Measurements from ENCODE around the gene FAM169A.
A peak's percentile ranks its signal among the peaks of the same experiment; 100 is the strongest.
"Not testable (repeated sequence)": the region's sequence is repeated elsewhere in the genome, so short reads cannot be mapped to it uniquely, and the experiment has no call there.

Gene FAM169A

DNA sequence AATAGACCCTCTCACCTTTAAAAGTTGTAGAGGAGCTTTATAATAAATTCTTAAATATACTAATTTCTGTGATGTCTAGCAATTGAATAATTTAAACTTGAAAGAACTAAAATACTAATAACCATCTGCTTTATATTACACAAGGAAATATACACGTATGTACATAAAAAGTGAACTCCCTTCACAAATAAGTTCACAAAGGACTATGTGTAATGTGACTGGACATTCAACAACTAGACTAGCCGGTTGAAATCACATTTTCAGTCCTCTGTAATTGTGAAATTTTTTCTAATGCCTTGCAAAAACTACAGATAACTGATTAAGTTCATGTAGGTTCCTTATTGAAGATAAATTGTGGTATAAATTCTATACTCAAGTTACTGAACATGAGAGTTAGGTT, 87.6 kb downstream of the FAM169A start:
- DNase-seq (ENCODE audit: insufficient read length) (no peak), FAIRE-seq (no peak)
- TF ChIP-seq POLR2AphosphoS5 (IDR thresholded peaks at IDR 0.05; ENCODE audit: low read depth, low read length) (no peak), TAF1 (IDR thresholded peaks at IDR 0.05; ENCODE audit: borderline replicate concordance, low read depth, low read length) (no peak), POLR2A (IDR thresholded peaks at IDR 0.05; ENCODE audit: low read depth, low read length) (no peak)

DNA sequence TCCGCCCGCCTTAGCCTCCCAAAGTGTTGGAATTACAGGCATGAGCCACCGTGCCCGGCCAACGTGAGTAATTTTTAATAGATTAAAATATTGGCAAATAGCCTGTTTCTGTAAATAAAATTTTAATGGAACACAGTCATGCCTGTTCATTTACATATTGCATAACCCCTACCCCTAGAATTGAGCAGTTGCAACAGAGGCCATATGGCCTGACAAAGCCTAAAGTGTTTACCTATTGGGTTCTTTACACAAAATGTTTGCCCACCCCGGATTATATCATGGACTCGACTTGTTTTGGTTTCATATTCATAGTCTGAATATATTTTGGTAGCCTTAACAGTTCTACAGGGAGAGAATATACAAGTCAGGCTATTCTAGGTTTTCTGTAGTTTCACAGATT, 93.8 kb downstream of the FAM169A start:
- TF ChIP-seq TAF1 (IDR thresholded peaks at IDR 0.05; ENCODE audit: borderline replicate concordance, low read depth, low read length) (no peak), POLR2A (IDR thresholded peaks at IDR 0.05; ENCODE audit: low read depth, low read length) (no peak)
- FAIRE-seq (no peak), DNase-seq (ENCODE audit: insufficient read length) (no peak)

DNA sequence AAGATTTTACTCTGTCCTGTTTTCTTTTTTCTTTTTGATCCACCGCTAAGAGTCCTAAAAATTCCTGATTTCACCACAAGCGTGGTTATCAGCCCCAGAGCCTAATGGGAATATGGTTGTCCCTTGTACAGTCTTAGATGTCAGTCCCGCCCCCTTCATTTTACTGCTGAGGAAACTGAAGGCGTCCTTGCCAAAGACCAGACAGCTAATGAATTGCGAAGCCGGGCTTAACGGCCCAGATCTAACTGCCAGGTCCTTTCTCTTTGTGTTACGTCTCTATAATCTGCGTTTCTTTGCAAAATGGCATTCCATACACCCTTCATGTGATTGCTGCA, 98.6 kb downstream of the FAM169A start:
- FAIRE-seq (no peak), DNase-seq (ENCODE audit: insufficient read length) (no peak)
- TF ChIP-seq POLR2A (IDR thresholded peaks at IDR 0.05; ENCODE audit: low read depth, low read length) (no peak), TAF1 (IDR thresholded peaks at IDR 0.05; ENCODE audit: borderline replicate concordance, low read depth, low read length) (no peak), POLR2AphosphoS5 (IDR thresholded peaks at IDR 0.05; ENCODE audit: low read depth, low read length) (no peak)

DNA sequence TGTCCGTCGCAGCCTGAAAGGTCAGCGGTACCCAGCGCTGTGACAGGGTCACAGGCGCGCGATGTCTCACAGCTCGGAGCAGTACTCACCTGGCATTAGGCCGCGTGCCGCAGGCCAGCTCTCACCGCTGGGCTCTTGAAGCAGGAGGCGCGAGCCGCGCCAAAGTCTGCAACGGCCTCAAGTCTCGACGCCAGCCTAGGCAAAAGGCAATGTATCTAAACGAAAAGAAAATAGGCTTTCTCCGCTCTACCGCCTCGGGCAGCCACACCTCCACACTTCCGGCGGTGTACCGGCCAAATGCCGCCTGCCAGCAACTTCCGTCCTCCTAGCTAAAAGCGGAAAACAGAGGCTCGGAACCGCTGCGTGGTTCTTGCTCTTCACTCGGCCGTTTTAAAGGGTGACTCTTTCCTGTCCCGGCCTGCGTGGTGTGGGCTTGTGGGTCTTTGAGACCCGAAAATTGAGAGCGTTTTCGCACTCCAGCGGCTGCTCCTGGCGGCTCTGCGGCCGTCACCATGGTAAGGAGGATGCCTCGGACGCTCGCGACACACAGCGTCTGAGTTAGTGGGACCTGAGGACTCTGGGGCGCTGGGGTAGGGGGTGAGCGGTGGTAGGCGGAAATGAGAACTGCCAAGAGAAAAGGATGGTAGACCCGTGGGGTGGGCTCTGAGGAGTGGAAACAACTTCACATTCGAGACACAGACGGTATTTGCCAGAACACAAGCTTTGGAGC, 99.2 kb downstream of the FAM169A start, which contains the start of the genes GFM2 and NSA2:
Gene GFM2, minus strand, starts transcription at position 269 of the 730 bp plus-strand sequence. CDS start 3,375 bp downstream, outside the sequence.
Gene NSA2, plus strand, starts transcription at position 401 of the 730 bp plus-strand sequence. Its CDS starts 112 bp downstream, at position 513.
- TF ChIP-seq POLR2AphosphoS5 (IDR thresholded peaks at IDR 0.05; ENCODE audit: low read depth, low read length), result peak; percentile 82
- peak; percentile 82 for TF ChIP-seq POLR2A (IDR thresholded peaks at IDR 0.05; ENCODE audit: low read depth, low read length)
- TF ChIP-seq TAF1 (IDR thresholded peaks at IDR 0.05; ENCODE audit: borderline replicate concordance, low read depth, low read length), result peak; percentile 77; the same call in 1 of the 2 replicates
- DNase-seq (ENCODE audit: insufficient read length) (peak; percentile 48), FAIRE-seq (peak; percentile 93)

DNA sequence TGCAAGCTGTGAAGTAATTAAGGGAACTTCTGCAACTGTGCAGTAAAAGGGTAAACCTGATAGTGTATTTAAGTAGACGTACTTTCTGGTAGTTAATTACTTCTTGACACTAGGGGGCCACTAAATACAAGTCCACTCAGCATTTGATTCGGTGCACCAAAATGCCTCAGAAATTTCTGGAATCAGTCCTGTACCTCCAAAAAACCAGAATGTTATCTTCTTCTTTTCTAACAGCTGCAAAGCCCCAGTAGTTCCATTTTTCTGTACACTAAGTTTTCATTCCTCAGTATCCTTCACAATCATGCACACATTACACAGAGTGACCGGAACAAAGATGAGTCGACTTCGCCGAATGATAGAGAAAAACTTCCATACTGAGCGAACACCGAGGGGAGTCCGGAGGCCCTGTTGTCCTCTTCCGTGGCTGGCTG, 99.8 kb downstream of the FAM169A start:
- FAIRE-seq (peak; percentile 51), DNase-seq (ENCODE audit: insufficient read length) (peak; percentile 22)
- TF ChIP-seq POLR2A (IDR thresholded peaks at IDR 0.05; ENCODE audit: low read depth, low read length) (no peak), TAF1 (IDR thresholded peaks at IDR 0.05; ENCODE audit: borderline replicate concordance, low read depth, low read length) (no peak), POLR2AphosphoS5 (IDR thresholded peaks at IDR 0.05; ENCODE audit: low read depth, low read length) (no peak)

DNA sequence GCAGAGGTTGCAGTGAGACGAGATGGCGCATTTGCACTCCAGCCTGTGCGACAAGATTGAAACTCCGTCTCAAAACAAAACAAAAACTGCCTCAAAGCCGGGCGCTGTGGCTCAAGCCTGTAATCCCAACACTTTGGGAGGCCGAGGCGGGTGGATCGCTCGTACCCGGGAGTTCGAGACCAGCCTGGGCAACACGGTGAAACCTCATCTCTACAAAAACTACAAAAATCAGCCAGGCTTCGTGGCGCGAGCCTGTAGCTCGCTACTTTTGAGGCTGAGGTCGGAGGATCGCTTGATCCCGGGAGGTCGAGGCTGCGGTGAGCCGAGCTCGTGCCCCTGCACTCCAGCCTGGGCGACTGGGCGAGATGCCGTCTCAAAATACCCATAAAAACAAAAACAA, 100.3 kb downstream of the FAM169A start:
- TF ChIP-seq POLR2A (IDR thresholded peaks at IDR 0.05; ENCODE audit: low read depth, low read length) (no peak), POLR2AphosphoS5 (IDR thresholded peaks at IDR 0.05; ENCODE audit: low read depth, low read length) (no peak), TAF1 (IDR thresholded peaks at IDR 0.05; ENCODE audit: borderline replicate concordance, low read depth, low read length) (no peak)
- FAIRE-seq, result no peak
- DNase-seq (ENCODE audit: insufficient read length), result no peak

DNA sequence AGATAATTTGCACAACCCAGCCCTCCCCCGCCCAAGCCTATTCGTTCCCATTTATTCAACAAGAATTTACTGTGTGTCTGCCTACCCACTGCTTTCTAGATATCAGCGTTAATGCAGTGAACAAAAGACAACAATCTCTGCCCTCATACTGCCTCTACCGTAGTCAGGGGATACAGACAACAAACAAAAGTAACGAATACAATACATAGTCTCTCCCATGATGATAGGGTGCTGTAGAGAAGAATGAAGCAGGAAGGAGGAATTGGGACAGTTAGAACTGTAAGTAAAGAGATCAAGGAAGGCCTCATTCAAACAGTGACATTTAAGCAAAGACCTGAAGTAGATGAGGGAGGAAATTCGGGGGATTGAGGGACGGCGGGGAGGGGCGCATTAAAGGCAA, 101.0 kb downstream of the FAM169A start:
- TF ChIP-seq POLR2A (IDR thresholded peaks at IDR 0.05; ENCODE audit: low read depth, low read length) (no peak), TAF1 (IDR thresholded peaks at IDR 0.05; ENCODE audit: borderline replicate concordance, low read depth, low read length) (no peak), POLR2AphosphoS5 (IDR thresholded peaks at IDR 0.05; ENCODE audit: low read depth, low read length) (no peak)
- DNase-seq (ENCODE audit: insufficient read length) (no peak), FAIRE-seq (no peak)

DNA sequence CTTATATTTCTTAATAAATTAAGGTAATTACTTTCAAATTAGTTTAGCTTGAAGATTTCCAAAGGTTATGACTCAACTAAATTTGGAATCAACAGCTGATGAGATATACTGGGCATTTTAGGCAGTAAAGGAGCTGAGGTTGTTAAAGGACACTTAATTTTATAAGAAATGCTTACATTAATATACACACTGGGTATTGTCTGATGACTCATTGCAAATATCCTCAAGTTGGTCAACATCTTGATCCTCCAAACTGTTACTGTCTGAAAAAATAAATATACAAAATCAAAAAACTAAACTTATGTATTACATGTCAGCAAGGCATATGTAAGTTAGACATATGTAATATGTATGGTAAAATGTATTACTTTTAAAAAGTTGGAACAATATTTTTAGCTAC, 102.7 kb downstream of the FAM169A start:
- TF ChIP-seq TAF1 (IDR thresholded peaks at IDR 0.05; ENCODE audit: borderline replicate concordance, low read depth, low read length) (no peak), POLR2A (IDR thresholded peaks at IDR 0.05; ENCODE audit: low read depth, low read length) (no peak), POLR2AphosphoS5 (IDR thresholded peaks at IDR 0.05; ENCODE audit: low read depth, low read length) (no peak)
- DNase-seq (ENCODE audit: insufficient read length) (no peak), FAIRE-seq (no peak)

DNA sequence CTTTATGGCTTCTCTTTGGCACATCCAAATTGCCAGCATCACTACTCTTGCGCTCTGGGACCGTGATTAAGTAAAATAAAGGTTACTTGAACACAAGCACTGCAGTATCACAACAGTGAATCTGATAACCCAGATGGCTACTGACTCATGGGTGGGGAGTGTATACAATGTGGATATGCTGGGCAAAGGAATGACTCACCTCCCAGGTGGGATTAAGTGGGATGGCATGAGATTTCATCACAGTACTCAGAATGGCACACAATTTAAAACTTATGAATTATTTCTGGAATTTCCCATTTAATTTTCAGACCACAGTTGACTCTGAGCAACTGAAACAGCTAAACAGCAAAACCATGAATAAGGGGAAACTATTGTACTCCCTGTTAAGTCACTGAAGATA, 103.6 kb downstream of the FAM169A start:
- FAIRE-seq, result peak; percentile 38
- DNase-seq (ENCODE audit: insufficient read length), result no peak
- TF ChIP-seq POLR2AphosphoS5 (IDR thresholded peaks at IDR 0.05; ENCODE audit: low read depth, low read length) (no peak), POLR2A (IDR thresholded peaks at IDR 0.05; ENCODE audit: low read depth, low read length) (no peak), TAF1 (IDR thresholded peaks at IDR 0.05; ENCODE audit: borderline replicate concordance, low read depth, low read length) (no peak)

DNA sequence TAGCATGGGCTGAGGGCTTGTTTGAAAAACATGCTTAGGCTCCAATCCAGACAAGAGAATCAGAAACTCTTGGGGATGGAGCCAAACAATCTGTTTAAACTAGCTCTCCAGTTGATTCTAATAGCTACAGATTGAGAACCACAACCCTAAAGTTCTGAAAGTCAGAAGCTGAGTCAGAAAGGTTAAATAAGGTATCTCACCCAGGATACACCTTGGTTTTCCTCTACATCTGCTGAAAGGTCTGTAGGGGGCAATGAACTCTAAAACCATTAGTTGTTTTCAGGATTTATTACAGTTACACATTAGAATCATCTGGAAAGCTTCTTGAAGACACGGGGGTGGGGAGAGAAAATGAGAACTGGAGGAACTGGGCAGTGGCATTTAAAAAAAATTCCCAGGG, 104.9 kb downstream of the FAM169A start:
- FAIRE-seq (peak; percentile 9), DNase-seq (ENCODE audit: insufficient read length) (no peak)
- no peak for TF ChIP-seq POLR2AphosphoS5 (IDR thresholded peaks at IDR 0.05; ENCODE audit: low read depth, low read length)
- TF ChIP-seq TAF1 (IDR thresholded peaks at IDR 0.05; ENCODE audit: borderline replicate concordance, low read depth, low read length), result no peak
- TF ChIP-seq POLR2A (IDR thresholded peaks at IDR 0.05; ENCODE audit: low read depth, low read length), result no peak

DNA sequence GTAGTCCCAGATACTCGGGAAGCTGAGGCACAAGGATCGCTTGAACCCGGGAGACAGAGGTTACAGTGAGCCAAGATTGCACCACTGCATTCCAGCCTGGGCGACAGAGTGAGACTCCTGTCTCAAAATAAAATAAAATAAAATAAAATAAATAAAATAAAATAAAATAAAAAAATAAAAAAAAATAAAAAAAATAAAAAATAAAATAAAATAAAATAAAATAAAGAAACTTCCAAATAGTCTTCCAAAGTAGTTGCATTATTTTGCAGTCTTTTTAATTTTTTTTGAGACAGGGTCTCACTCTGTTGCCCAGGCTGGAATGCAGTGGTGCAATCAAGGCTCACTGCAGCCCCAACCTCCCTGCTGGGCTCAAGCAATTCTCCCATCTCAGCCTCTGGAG, 117.4 kb downstream of the FAM169A start:
- FAIRE-seq; DNase-seq (ENCODE audit: insufficient read length): not testable (repeated sequence)

DNA sequence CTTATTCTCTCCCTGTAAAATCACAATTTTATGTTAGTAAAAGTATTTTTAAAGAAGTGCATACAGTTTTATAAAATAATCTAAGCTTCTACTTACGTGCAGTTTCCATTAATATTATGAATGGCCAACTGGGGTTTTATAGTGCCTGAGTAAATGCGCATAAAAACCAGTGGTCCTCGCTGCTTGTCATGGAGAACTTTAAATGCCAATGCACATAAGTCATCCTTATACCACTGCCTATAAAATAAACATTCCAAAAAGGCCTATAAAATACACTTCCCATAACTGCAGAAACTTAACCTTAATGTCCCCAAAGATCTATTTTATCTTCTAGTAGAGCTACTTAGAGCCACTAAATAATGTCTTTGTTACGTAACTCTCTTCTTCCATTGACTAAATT, 127.8 kb downstream of the FAM169A start:
- TF ChIP-seq TAF1 (IDR thresholded peaks at IDR 0.05; ENCODE audit: borderline replicate concordance, low read depth, low read length), result no peak
- no peak for TF ChIP-seq POLR2A (IDR thresholded peaks at IDR 0.05; ENCODE audit: low read depth, low read length)
- no peak for TF ChIP-seq POLR2AphosphoS5 (IDR thresholded peaks at IDR 0.05; ENCODE audit: low read depth, low read length)
- no peak for DNase-seq (ENCODE audit: insufficient read length)
- no peak for FAIRE-seq

All from GM12892 (cell line).